DND-41 (cell line): ENCODE data around the gene SLC35F2.

ENCODE experiments used
- EZH2 ChIP-seq: IDR thresholded peaks from 3 replicates; pipeline ENCODE4 v1.6.1; 2012; ENCODE audit warnings: borderline replicate concordance, low read depth, mild to moderate bottlenecking, moderate library complexity, low read length, inconsistent platforms; ENCODE audit not compliant: severe bottlenecking
- TF ChIP-seq, protein P1 (sequence below): IDR thresholded peaks from 2 replicates; pipeline ENCODE4 v1.5.1; 2012; ENCODE audit warnings: borderline replicate concordance, low read length, moderate library complexity, mild to moderate bottlenecking; ENCODE audit not compliant: poor library complexity, severe bottlenecking; ENCODE audit errors: extremely low read depth

- TF ChIP-seq, protein P1, sequence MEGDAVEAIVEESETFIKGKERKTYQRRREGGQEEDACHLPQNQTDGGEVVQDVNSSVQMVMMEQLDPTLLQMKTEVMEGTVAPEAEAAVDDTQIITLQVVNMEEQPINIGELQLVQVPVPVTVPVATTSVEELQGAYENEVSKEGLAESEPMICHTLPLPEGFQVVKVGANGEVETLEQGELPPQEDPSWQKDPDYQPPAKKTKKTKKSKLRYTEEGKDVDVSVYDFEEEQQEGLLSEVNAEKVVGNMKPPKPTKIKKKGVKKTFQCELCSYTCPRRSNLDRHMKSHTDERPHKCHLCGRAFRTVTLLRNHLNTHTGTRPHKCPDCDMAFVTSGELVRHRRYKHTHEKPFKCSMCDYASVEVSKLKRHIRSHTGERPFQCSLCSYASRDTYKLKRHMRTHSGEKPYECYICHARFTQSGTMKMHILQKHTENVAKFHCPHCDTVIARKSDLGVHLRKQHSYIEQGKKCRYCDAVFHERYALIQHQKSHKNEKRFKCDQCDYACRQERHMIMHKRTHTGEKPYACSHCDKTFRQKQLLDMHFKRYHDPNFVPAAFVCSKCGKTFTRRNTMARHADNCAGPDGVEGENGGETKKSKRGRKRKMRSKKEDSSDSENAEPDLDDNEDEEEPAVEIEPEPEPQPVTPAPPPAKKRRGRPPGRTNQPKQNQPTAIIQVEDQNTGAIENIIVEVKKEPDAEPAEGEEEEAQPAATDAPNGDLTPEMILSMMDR: peak; percentile 33
- TF ChIP-seq EZH2: no peak
These were observed 100.9 kb downstream of the SLC35F2 start for GRCh38 chr11:107757661-107758060.
